SKM-1 treated with dmso at 0.1 percent for 144 hours (cell line): ENCODE data around the gene CHST9.
"Not testable (repeated sequence)": the region's sequence is repeated elsewhere in the genome, so short reads cannot be mapped to it uniquely, and the experiment has no call there.

Source experiments
- DNase-seq: peaks from one replicate; lab custom pipeline; 2025; ENCODE audit not compliant: unreplicated experiment; lab: John Stamatoyannopoulos, UW

CHST9 gene

DNA sequence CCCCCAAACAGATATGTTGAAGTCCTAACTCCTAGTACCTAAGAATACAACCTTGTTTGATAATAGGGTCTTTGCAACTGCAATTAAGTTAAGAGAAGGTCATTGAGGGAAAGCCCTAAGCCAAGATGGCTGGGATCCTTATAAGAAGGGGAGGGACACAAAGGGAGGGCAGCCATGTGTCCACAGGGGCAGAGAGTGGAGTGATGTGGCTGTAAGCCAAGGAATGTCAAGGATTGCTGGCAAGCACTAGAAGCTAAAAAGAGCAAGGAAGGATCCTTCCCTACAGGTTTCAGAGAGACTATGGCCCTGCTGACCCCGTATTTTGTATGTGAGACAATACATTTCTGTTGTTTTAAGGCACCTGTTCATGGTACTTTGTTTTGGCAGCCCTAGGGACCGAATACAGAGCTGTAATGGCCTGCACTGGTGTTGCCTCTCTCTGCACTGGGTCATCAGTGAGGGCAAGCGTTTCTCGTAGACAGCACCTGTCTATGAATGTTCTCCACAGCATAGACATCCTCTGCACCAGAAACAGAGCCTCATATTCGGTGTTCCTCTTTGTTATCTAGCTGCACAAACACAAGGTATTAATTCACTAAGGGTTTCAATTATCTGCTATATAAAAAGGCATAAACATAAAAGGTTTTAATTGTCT lies 244.2 kb downstream of the CHST9 start:
- no peak for DNase-seq

DNA sequence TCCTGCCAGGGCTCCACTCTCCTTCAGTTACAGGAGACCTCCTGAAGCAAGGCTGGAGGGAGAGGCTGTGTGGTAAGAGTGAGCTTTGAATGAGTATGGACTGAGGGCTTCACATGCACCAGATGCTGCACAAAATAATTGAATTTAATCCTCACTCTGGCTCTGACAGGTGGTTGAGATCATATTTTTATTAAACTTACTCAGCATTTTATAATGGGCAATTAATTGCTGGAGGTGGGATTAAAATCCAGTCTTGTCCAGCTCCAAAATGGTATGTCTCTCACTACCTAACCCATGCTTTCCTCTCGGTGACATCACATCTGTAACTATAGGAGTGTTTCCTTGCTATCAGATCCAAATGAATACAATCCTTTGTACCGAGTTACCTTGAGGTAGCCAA lies 253.4 kb downstream of the CHST9 start:
- no peak for DNase-seq

DNA sequence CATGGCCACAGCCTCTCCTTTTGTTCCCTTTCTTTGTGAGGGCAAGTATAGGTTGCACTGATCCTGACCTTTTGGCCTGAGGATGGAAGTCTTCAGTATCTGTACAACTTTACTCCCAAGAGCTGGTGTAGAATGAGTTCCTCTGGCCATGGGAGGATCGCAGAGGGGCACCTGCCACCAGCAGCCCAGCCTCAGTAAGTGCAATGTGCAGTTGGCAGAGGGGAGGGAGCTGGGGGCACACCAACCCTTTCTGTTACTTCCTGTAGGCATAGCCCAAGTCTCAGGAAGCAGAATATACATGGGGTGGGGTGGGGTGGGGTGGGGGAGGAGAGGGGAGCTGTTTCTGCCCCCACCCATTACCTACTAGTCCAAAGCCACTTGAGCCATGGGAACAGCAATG lies 254.5 kb downstream of the CHST9 start:
- no peak for DNase-seq

DNA sequence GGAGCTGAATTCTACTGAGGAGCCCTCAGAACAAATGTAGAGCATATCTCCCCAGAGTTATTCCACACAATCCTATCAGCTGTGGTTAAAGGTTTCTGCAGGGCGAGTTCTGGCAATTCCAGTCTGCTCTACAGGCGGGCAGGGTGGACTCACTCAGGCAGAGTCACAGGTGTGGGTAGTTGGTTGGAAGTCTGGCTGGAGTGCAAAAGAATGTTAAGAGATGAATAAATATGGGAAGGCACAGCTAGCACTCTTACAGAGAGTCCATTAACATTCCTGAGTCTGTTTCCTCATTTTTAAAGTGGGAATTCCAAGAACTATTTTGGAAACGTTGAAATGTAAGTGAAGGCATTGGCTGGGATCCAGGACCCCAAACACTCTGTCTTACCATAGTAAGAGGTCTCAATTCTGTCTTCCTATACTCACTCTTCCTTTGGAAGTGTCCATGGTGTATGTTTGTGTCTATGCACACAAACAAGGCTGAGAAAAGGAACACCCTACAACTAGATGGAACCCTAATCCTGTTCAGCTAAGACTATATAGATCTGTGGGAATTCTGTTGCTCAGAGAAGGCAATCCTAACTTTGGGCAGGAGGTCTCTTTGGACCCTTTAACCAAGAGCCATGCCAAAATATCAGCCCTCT lies 256.3 kb downstream of the CHST9 start:
- no peak for DNase-seq

DNA sequence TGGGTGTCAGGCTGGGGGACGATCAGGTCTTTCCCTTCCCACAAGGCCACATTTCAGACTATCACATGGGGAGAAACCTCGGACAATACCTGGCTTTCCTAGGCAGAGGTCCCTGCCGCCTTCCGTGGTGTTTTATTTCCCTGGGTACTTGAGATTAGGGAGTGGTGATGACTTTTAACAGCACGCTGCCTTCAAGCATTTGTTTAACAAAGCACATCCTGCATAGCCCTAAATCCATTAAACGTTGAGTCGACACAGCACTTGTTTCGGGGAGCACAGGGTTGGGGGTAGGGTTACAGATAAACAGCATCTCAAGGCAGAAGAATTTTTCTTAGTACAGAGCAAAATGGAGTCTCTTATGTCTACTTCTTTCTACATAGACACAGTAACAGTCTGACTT lies 257.3 kb downstream of the CHST9 start:
- not testable (repeated sequence) for DNase-seq

DNA sequence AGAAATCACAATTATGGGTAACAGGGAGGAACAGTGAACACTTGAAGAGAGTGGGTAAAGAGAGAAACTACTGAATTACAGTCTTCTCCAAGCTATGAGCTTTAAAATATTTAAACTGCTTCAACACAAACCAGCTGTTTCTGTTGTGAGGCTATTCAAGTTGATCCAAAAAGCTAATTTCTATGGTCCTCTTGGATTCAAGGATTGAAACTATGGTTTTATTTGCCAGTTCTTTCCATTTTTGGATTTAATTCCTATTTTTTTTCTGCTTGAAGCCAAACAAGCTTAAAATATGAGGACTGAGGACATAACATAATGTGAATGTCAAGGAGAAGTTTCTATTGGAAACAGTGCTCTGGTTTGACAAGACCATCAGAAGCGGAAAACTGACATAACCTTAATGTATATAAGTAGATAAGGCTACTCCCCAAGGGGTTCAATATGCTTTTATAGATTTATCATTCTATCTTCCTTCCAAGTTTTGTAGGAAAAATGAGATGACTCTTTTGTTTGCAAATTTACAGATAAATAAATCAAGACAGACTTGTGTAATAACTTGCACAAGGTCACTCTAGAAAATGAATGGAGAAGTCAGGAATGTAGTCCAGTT lies 258.9 kb downstream of the CHST9 start:
- no peak for DNase-seq

DNA sequence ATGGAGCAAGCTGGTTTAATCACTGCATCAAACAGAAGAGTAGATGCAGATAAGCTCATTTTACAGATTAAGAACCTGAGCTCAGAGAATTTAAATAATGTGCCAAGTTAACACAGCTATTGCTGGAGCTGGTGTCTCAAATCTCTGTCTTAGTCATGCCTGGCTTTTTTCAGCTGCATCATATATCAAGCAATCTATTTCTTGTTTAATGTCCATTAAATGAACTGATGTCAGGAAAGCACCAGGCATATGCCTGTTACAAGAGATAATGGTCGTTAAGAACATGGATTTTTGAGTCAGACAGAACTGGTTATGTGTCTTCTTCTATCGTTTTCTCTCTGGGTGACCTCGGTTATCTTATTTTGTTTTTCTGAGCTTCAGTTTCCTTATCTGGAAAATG lies 259.8 kb downstream of the CHST9 start:
- no peak for DNase-seq

DNA sequence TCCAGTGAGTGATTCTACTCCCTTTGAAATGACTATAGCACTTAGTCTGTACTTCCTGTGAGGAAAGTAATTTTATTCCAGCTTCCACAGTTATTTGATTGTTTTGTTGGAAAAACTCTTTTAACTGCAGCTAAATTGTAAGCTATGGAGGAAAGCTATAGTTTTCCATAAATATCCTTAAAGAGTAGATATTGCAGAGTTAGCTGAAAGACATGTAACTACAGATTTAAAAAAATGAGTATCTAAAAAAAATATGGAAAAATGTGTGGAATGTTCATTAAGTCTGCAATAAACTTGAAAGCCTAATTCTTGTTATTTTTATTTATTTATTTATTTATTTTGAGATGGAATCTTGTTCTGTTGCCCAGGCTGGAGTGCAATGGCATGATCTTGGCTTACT lies 262.8 kb downstream of the CHST9 start:
- no peak for DNase-seq

DNA sequence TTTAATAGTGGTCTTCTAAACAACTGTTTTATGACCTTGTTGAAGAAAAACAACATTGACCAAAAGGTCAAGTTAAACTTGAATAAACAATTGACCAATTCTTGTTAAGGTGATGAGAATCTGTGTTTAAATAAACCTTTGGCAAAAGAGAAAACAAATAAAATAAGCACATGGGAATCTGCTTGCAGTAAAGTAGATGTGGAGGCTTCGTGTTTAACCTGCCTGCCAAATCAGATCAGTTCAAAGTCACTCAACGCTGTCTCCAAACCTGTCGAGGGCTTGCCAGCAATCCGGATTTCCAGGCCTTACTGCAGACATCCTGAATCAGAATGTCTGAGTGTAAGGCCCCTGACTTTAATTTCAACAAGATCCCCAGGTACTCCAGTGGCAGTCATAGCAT lies 264.5 kb downstream of the CHST9 start:
- no peak for DNase-seq

DNA sequence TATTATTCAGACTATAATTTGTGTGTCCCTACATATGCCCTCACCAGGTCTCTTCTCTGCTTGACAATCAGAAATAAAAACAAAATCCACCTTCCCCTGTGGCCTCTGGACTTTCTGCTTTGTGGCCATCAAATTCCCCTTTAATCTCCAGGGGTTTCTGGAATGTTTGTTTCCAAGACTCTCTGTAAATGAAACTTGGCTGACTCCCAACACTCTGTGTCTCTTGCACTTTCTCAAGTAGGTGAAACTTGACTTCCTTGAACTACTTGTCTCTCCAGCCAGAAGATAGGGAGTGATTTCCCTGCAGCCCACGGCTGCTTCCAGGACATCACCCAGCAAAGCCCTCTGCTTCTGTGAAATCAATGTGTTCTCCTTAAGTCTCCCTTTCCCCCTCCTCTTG lies 265.5 kb downstream of the CHST9 start:
- no peak for DNase-seq

DNA sequence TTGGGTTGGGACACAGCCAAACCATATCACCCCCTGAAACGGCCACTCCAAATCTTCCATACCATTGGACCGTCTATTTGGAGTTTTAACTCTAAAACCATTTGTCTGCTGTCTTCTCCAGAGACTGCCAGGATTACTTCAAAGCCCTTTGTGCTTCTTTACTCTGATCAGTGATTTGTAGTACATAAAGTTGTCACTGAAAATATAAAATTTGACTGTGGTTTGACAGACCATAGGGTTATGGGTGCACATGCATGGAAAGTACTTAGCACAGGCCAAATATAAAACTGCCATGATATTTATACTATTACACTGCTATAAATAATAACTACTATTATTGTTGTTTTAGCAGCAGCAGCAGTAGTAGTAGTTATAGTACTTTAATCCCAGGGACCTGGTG lies 265.9 kb downstream of the CHST9 start:
- no peak for DNase-seq

DNA sequence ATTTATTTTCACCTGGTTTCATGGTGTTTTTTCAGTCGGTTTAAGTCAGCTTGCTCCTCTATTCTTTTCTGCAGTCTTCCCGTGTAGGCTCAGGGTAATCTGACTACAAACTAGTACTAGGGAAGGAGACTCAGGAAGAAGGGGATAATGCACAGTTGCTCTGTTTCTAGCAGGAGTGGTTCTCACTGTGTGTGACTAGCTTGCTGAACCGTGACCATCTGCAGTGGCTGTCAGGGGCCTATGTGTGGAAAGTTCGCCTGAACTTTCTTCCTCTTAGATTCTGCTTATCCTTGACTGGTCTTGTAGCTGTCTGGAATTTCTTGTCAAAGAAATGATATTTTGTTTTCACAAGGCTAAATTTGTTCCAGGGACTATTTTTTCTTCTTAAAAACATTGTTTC lies 273.3 kb downstream of the CHST9 start:
- DNase-seq: no peak

DNA sequence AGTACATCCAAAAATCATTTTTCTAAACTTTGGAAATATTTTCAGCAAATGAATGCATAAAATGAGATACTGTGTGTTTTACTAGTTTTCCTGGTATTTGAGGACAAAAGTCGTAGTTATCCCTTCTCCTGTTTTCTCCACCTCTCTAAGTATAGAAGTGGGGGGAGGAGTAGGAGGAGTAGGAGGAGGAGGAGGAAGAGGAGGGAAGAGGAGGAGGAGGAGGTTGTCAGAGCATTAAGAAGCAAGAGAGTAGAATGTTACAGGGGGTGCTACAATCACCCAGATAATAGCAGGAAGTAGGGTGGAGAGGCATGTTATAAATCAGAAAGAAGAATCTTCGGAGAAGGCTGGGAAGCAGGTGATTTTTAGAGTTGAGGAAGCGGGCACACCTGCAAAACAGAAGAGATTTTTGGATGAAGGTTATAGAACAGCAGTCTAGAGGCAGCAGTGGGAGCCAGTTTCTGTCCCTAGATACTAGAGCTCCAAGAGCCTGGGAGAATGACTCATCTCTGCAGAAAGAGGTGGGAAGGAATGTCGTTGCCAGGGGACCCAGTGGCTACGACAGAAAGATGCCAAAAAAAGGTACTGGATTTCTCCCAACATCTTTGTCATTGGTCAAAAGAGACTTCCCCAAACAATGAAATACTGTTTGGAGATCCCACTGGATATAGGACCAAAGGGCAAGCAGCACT lies 275.4 kb downstream of the CHST9 start:
- DNase-seq: no peak

DNA sequence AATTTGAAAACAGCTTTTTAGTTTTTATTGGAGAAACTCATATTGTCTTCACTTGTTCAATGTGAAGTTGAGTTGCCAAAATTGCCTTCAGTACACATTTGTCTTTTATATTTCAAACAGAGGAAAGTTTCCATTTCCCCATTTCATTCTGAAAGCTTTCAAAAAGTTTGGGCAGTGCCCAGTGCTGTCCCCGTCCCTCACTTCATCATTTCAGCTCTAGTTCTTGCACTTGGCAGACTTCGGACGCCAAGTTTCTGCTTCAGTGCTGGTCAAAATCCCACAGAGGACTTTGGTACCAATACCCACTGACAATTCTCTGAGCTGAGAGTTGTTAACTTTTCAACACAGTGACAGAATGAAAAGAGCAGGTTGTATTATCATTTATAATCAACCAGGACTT lies 276.2 kb downstream of the CHST9 start:
- no peak for DNase-seq

DNA sequence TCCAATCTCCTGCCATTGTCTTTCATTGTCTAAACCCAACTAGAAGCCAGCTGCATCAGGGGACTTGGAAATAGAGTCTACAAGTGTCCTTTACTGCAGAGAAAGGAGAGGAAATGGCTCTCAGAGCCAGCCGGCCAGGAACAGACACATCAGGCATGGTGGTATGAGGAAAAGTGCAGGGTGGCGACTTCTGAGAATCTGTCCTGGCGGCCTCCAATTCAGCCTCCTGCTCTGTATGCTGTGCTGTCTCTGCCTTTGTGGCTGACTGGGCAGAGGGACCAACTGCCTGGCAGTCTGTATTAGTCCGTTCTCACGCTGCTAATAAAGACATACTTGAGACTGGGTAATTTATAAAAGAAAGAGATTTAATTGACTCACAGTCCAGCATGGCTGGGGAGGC lies 282.8 kb downstream of the CHST9 start:
- DNase-seq: no peak

DNA sequence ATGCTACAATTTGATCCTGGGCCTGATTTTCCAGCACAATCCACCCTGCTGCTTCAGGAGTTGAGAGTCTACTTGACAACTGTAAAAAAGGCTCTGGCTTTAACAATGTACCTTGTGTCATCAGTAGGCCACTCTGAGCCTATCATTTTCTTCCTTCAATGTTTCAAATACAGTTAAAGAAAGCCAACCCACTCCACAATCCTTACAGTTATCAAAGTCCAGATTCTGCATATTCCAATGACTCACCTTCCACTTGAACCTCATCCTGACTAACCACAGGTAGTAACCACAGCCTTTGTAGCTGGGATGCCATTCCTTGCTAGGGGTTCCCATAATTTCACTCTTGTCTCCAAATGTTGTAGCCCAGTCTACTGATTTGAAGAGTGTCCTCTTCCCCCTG lies 284.1 kb downstream of the CHST9 start:
- no peak for DNase-seq

DNA sequence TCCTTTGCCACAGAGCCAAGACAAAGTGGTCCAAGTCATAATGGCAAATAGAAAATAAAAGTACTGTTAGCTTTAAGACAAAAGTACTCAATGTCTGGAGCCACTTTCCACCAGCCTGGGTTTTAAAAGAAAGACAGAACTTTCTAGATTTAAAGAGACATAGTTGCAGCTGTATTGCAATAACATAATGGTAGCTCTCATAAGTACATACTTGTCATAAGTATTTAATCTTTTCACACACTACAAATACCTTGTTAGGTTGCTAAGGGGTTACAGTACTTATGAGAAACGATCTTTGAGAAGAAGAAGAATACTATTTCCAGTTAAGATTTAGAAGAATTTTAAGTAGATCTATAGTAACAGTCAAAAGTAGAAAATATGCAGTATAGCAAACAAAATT lies 290.7 kb downstream of the CHST9 start:
- no peak for DNase-seq

DNA sequence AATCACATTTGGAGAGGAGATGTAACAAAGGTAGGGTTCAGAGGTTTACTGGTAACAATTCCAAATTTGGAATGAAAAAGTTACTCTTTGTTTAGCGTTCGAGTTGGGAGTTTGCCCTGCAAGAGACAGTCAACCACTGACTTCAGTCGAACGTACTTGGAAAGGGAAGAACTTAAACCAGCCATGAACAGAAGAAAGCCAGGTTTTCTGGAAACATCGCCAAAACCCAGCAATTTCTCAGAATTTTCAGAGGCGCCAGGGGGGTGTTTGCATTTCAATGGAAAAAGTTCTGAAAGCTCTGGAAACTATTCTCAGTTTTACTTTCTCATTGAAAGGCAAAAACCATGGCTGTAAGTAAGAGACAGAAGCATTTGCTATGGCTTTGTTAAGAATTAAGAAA lies 291.1 kb downstream of the CHST9 start:
- no peak for DNase-seq

DNA sequence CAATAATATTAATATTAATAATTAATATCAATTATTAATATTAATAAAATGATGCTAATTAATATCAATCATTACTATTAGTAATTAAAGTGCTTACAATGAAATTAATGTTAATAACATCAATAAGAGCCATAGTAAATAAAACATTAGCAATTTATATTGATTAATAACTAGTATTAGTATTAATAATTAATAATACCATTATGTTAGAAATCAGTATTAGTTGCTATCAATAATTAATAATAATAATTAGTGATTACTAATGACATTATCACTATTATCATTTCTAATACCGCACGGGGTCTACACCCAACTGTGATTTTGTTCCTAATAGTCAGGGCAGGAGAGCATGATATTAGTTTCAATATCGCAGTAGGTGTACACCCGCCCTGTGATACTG lies 296.8 kb downstream of the CHST9 start:
- DNase-seq: no peak

DNA sequence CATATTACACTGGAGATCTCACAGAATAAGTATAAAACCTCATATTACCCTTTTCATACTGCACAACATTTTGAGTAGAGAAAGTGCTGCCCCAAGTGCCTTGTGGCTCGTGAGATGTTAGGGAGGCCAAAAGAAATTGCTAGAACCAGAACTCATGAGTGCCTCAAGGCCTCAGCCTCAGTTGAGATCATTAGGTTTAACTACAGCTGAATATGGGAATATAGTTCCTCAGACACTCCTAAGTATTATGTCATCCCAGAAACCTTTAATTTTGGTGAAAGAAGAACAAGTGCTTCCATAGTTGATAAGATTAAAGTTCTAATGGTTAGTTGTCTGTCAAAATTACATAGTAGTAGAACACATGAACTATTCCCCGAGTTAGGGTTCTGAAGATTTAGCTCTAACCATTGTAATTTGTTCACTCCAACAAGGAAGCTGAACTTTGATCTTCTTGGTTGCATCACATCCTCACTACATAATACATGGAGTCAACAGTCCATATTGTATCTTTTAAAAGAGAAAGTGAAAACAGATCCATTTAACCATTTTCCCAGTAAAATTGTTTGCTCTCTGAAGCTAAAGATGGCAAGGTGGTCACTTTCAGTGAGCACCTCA lies 310.0 kb downstream of the CHST9 start:
- DNase-seq: no peak

DNA sequence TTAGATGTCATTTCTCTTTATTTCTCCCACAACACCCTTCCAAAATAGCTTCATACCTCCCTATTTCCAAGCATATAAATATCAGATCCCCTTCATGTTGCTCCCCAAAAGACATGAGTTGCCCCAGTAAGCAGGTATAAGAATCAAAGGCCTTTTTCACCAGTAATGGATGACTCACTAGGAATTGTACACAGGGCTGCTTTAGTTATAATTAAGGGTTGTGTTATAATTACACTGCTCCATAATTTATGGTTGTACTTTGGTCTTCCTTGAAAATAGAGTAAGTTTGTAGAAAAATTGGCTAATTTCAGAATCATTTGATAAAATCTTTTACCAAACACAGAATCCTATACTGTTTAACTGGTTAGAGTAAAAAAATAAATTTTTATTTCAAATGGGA lies 310.8 kb downstream of the CHST9 start:
- no peak for DNase-seq

DNA sequence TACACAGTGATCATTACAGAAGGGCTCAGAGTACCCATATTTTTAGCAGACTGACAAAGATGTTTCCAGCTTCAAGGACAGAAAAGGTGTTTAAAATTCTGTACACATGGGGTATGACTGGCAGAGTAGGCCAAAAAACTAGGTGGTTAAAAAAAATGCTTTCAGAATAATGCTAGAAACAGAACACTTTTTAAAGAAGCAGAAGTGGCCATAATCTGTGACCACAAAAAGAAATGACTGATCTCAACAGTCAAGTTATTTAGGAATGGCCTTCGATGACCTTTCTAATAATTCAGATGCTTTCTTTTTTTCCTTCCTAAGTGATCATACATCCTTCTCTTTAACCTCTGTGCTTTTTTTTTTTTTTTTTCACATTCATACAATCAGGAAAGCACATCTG lies 315.5 kb downstream of the CHST9 start:
- DNase-seq: no peak
